Endodermal cell (in vitro differentiated cells): ENCODE results near the gene CARS1. TPM values are rescaled to one million over a fixed set of nuclear protein-coding genes. Genes with fewer than 3 reads are reported as not detected.
A peak's percentile ranks its signal among the peaks of the same experiment; 100 is the strongest.

Source experiments
- DNase-seq: peaks from one replicate; pipeline ENCODE4 v3.0.0-alpha.2; 2017
- H3K27ac ChIP-seq: 2 replicates; pipeline ENCODE4 v1.5.1; 2013; ENCODE audit warnings: mild to moderate bottlenecking, low read depth, low read length, moderate library complexity
- H3K27me3 ChIP-seq: 2 replicates; pipeline ENCODE4 v1.6.1; 2013; ENCODE audit warnings: mild to moderate bottlenecking, low read length, moderate library complexity; ENCODE audit not compliant: insufficient read depth, control insufficient read depth, poor library complexity, severe bottlenecking
- H3K36me3 ChIP-seq: 2 replicates; pipeline ENCODE4 v1.7.0; 2013; ENCODE audit warnings: mild to moderate bottlenecking, low read length, moderate library complexity; ENCODE audit not compliant: control insufficient read depth, insufficient read depth
- H3K4me1 ChIP-seq: one replicate; pipeline ENCODE4 v1.7.0; 2013; ENCODE audit warnings: low read length; ENCODE audit not compliant: control insufficient read depth, insufficient read depth
- H3K4me3 ChIP-seq: 2 replicates; pipeline ENCODE4 v1.5.1; 2013; ENCODE audit warnings: mild to moderate bottlenecking, low read length, moderate library complexity
- H3K9ac ChIP-seq: 2 replicates; pipeline ENCODE4 v1.6.1; 2013; ENCODE audit warnings: mild to moderate bottlenecking, low read length, moderate library complexity; ENCODE audit not compliant: poor library complexity, severe bottlenecking; ENCODE audit errors: extremely low read depth
- H3K9me3 ChIP-seq: 2 replicates; pipeline ENCODE4 v1.6.1; 2013; ENCODE audit warnings: mild to moderate bottlenecking, low read length, moderate library complexity; ENCODE audit not compliant: control insufficient read depth
- H3K27ac Mint-ChIP-seq: 2 replicates; pipeline ENCODE4 v1.8.0; 2020; ENCODE audit warnings: mixed read lengths
- H3K27me3 Mint-ChIP-seq: 2 replicates; pipeline ENCODE4 v1.8.0; 2021; ENCODE audit warnings: mild to moderate bottlenecking, mixed read lengths; ENCODE audit not compliant: insufficient read depth
- H3K36me3 Mint-ChIP-seq: 2 replicates; pipeline ENCODE4 v1.8.0; 2020; ENCODE audit warnings: low read depth, mixed read lengths
- H3K4me1 Mint-ChIP-seq: 2 replicates; pipeline ENCODE4 v1.8.0; 2020; ENCODE audit warnings: mixed read lengths
- H3K4me3 Mint-ChIP-seq: 2 replicates; pipeline ENCODE4 v1.8.0; 2020; ENCODE audit warnings: mild to moderate bottlenecking, moderate library complexity, mixed read lengths
- H3K9me3 Mint-ChIP-seq: 2 replicates; pipeline ENCODE4 v1.8.0; 2020; ENCODE audit warnings: mild to moderate bottlenecking, mixed read lengths
- WGBS, 2 experiments: methylation state at CpG; one replicate each; pipeline versions ENCODE4 v1.1.5 to v1.1.7; 2013; ENCODE audit warnings: missing lambda C conversion rate in 2 of 2, mixed read lengths in 1 of 2; ENCODE audit not compliant: insufficient coverage in 1 of 2, insufficient read length in 1 of 2; 5-methylcytosine and 5-hydroxymethylcytosine counted together
- total RNA-seq, 2 donors: library from RNA; stranded (reverse); fragmentation: NEBNext Ultra II Directional in 1 of 2; extraction: Animal tissue kit (Norgen Biotek cat#: 25700) in 1 of 2; gene quantifications; 2 replicates in 1 of 2; 3 replicates in 1 of 2; pipeline ENCODE4 v1.2.1, GENCODE V29; 2021
- TF ChIP-seq, protein P1 (sequence below): fragments of 200-600 bp; sonication (generic); conservative IDR thresholded peaks from 2 replicates; pipeline ENCODE4 v1.5.0; 2021; ENCODE audit warnings: antibody characterized with exemption, mild to moderate bottlenecking

CARS1 gene
- total RNA-seq, 2 donors from 2014 or later = 48.0 to 52.8 TPM

DNA sequence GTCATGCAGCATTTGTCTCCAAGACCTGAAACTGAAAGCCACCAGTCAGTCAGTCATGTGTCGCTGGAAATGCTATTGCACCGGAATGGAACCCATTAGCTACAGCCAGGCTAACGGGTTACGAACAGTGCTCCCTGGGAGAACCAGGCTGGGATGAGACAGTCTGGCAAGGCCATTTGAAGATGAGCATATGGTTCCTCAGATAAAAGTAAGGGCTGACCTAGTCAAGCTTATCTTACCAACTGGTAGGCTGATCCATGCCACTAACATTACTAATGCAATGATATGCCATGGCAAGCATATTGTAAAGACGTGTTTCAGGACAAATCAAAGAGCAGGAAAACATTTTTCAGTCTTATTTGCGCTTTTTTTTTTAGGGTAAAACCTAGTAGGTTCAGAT, 93.5 kb downstream of the CARS1 start:
- no peak for DNase-seq
- no peak overlapping the region for H3K27ac ChIP-seq
- no peak overlapping the region for H3K4me3 ChIP-seq
- H3K4me3 Mint-ChIP-seq = no peak overlapping the region
- no peak overlapping the region for H3K9ac ChIP-seq
- TF ChIP-seq, protein P1, sequence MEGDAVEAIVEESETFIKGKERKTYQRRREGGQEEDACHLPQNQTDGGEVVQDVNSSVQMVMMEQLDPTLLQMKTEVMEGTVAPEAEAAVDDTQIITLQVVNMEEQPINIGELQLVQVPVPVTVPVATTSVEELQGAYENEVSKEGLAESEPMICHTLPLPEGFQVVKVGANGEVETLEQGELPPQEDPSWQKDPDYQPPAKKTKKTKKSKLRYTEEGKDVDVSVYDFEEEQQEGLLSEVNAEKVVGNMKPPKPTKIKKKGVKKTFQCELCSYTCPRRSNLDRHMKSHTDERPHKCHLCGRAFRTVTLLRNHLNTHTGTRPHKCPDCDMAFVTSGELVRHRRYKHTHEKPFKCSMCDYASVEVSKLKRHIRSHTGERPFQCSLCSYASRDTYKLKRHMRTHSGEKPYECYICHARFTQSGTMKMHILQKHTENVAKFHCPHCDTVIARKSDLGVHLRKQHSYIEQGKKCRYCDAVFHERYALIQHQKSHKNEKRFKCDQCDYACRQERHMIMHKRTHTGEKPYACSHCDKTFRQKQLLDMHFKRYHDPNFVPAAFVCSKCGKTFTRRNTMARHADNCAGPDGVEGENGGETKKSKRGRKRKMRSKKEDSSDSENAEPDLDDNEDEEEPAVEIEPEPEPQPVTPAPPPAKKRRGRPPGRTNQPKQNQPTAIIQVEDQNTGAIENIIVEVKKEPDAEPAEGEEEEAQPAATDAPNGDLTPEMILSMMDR = no peak
- no peaks in the 10 kb centered on the region for H3K27me3 ChIP-seq
- H3K9me3 ChIP-seq = no peaks in the 10 kb centered on the region
- 97 to 100% methylated on average over 4 to 6 of the region's 6 CpGs for WGBS, 2 experiments
- H3K9me3 Mint-ChIP-seq = no peaks in the 10 kb centered on the region
- peaks cover 86% of the 10 kb centered on the region for H3K36me3 Mint-ChIP-seq
- H3K27ac Mint-ChIP-seq = no peak overlapping the region
- H3K4me1 ChIP-seq = no peaks in the 10 kb centered on the region
- no peaks in the 10 kb centered on the region for H3K27me3 Mint-ChIP-seq
- H3K36me3 ChIP-seq = peaks cover 97% of the 10 kb centered on the region
- H3K4me1 Mint-ChIP-seq = peaks cover 7% of the 10 kb centered on the region

DNA sequence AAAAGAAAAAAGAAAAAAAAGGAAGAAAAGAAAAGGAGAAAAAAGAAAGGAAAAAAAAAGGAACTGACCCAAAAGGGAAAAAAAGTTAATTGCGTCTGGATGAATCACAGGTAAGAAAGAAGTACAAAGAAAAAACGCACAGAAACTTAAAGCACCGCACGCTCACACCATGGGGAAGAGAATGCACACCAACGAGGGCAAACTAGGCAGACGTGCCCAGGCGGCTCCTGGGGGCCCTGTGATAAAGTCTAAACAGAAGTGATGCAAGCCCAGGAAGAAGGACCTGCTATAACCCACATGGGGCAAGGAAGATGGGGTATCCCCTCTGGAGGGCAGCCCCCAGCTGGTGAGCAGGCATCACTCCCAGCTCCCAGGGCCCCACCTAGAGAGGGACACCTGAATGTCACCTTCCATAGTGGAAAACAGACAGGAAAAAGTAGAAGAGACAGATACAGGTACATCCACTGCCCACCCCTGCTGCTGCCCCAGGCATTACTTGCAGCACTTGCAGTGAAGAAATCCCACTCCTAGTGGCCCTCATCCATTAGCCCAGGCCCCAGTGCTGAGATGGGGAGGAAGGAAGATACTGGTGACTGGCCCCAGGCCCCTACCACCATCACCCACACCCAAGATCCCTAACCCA, 94.0 kb downstream of the CARS1 start:
- H3K9ac ChIP-seq = no peak overlapping the region
- no peaks in the 10 kb centered on the region for H3K9me3 ChIP-seq
- no peaks in the 10 kb centered on the region for H3K27me3 ChIP-seq
- 96% methylated on average over 2 to 7 of the region's 7 CpGs for WGBS, 2 experiments
- H3K4me1 ChIP-seq = no peaks in the 10 kb centered on the region
- H3K9me3 Mint-ChIP-seq = no peaks in the 10 kb centered on the region
- TF ChIP-seq, protein P1 = no peak
- no peak overlapping the region for H3K4me3 Mint-ChIP-seq
- H3K4me3 ChIP-seq = no peak overlapping the region
- peak overlapping the region; percentile 42 for H3K27ac Mint-ChIP-seq
- H3K27ac ChIP-seq = no peak overlapping the region
- H3K36me3 ChIP-seq = peaks cover 97% of the 10 kb centered on the region
- peaks cover 7% of the 10 kb centered on the region for H3K4me1 Mint-ChIP-seq
- H3K27me3 Mint-ChIP-seq = no peaks in the 10 kb centered on the region
- peaks cover 86% of the 10 kb centered on the region for H3K36me3 Mint-ChIP-seq
- no peak for DNase-seq

- peaks cover 97% of the 10 kb centered on the region for H3K36me3 ChIP-seq
- H3K27ac Mint-ChIP-seq = peak overlapping the region; percentile 79
- H3K9me3 Mint-ChIP-seq = no peaks in the 10 kb centered on the region
- TF ChIP-seq, protein P1 = no peak
- peaks cover 13% of the 10 kb centered on the region for H3K4me1 Mint-ChIP-seq
- peaks cover 86% of the 10 kb centered on the region for H3K36me3 Mint-ChIP-seq
- no peaks in the 10 kb centered on the region for H3K27me3 ChIP-seq
- DNase-seq = peak; percentile 47
- no peak overlapping the region for H3K4me3 Mint-ChIP-seq
- no peaks in the 10 kb centered on the region for H3K27me3 Mint-ChIP-seq
- no peaks in the 10 kb centered on the region for H3K9me3 ChIP-seq
- H3K4me1 ChIP-seq = no peaks in the 10 kb centered on the region
- no peak overlapping the region for H3K4me3 ChIP-seq
- H3K27ac ChIP-seq = peak overlapping the region; percentile 40
- WGBS, 2 experiments = 82 to 83% methylated on average over 2 to 4 of the region's 5 CpGs
- no peak overlapping the region for H3K9ac ChIP-seq
Observed at GRCh38 chr11:2961080-2961479, 96.1 kb downstream of the CARS1 start.
